GM21528 (cell line): ENCODE data around the gene NUMB.

Experiments
- ATAC-seq: cut with Tn5 transposase; IDR thresholded peaks from one replicate; pipeline ENCODE4 v1.9.1; 2021; ENCODE audit warnings: mild to moderate bottlenecking, moderate library complexity; ENCODE audit not compliant: unreplicated experiment, low FRiP score

Gene NUMB

GRCh38 chr14:73264080-73264884 is 194.1 kb downstream of the NUMB start:
- no peak for ATAC-seq

DNA sequence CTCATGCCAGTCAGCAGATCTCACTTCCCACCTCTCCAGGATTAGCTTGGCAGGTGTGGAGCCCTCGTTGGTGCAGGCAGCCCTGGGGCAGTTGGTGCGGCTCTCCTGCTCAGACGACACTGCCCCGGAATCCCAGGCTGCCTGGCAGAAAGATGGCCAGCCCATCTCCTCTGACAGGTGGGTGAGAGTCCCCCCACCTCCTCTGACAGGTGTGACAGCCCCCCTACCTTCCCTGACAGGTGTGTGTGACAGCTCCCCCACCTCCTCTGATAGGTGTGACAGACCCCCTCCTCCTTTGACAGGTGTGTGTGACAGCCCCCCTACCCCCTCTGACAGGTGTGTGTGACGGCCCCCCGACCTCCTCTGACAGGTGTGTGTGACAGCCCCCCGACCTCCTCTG is 194.7 kb downstream of the NUMB start:
- ATAC-seq = no peak

- no peak for ATAC-seq
Measured at GRCh38 chr14:73262427-73263183, 195.7 kb downstream of the NUMB start.

- no peak for ATAC-seq
Measured at GRCh38 chr14:73261520-73262426, 196.6 kb downstream of the NUMB start.

- ATAC-seq = no peak
Measured at GRCh38 chr14:73261075-73261474, 197.3 kb downstream of the NUMB start.

- ATAC-seq = no peak
Measured at GRCh38 chr14:73260574-73260973, 197.8 kb downstream of the NUMB start.

- ATAC-seq = no peak
Measured at GRCh38 chr14:73259837-73260236, 198.5 kb downstream of the NUMB start.

DNA sequence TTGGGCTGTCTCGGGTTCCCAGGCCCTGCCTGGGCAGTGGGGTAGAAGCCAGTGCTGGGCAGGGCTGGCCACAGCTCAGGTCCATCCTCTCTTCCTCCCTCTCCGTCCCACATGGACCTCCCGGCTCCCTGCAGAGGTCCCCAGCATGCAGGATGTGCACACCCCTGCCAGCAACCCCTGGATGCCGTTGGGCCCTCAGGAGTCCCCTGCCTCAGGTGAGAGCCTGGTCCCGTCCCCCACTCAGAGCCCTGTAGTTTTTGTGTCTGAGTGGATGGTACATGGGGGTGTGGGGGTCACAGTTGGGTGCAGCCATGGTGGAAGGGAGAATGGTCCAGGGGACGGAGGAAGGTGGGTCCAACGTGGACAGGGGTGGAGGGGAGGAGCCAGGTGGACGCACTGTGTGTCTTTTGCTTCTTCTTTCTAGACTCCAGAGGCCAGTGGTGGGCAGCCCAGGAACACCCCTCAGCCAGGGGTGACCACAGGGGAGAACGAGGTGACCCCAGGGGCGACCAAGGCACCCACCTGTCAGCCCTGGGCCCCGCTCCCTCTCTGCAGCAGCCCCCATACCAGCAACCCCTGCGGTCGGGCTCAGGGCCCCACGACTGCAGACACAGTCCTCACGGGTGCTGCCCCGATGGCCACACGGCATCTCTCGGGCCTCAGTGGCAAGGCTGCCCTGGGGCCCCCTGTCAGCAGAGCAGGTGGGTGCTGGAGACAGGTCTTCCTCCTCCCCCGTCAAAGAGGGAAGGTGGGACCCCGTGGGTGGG is 199.3 kb downstream of the NUMB start:
- ATAC-seq = no peak

DNA sequence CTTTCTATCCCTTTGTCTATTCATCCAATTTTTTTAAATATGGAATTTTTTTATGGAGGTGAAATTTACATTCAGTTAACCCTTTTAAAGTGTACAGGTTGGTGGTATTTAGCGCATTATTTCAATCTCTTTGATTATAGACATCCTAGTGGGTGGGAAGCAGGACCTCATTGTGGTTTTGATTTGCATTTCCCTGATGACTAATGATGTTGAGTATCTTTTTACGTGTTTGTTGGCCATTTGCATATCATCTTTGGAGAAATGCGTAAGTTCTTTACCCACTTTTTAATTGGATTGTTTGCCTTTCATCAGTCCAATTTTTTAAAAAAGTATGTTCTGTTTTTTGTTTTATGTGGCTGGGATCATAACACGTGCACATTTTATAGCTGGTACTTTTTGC is 200.3 kb downstream of the NUMB start:
- no peak for ATAC-seq

- no peak for ATAC-seq
Measured at GRCh38 chr14:73255693-73256225, 202.6 kb downstream of the NUMB start.

GRCh38 chr14:73255005-73255400 is 203.3 kb downstream of the NUMB start:
- no peak for ATAC-seq

DNA sequence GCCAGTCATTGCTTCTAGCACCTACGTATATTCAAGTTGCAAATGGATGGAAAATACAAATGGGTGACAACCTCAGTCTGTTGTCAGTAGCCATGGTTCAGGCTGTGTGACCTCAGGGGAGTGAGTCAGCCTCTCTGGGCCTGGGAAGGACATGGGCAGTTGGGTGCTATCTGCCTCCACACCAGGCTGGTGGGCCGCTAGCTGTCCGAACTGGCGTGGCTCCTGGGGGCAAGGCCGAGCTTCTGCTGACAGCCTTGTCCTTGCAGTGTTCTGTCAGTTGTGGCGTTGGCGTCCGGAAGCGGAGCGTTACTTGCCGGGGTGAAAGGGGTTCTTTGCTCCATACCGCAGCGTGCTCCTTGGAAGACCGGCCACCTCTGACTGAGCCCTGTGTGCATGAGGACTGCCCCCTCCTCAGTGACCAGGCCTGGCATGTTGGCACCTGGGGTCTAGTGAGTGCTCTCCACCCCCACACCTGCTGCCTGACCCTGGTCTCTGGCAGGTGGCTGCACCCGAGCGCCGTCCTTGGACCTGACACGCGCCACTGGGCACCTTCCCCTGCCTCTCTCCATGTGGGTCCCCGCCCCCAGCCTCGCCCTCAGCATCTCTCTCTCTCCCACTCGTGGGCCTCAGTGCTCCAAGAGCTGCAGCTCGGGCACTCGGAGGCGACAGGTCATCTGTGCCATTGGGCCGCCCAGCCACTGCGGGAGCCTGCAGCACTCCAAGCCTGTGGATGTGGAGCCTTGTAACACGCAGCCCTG is 203.9 kb downstream of the NUMB start:
- ATAC-seq = no peak

DNA sequence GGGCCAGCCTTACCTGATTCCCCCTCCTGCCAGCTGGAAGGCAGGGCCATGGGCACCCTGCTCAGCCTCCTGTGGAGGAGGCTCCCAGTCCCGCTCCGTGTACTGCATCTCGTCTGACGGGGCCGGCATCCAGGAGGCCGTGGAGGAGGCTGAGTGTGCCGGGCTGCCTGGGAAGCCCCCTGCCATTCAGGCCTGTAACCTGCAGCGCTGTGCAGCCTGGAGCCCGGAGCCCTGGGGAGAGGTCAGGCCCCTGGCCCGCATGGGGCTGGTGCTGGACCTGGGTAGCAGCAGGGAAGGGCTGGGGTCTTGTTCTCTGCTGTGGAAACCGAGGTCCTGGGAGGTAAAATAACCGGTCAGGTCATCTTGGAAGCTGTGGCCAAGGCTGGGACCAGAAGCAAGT is 204.6 kb downstream of the NUMB start:
- ATAC-seq = no peak

DNA sequence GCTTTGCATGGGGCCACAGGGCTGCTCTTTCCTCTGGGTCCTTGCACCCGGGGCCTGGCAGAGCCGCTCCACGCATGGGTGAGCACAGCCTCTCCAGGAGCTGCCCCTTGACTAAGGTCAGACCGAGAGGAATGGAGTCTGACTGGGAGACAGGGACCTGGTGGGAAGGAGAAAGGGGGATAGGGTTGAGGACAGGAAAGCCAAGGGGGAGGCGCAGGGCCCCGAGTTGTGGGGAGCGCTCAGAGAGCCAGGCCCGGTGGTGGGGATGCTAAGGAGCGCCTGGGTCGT is 205.1 kb downstream of the NUMB start:
- ATAC-seq = no peak

DNA sequence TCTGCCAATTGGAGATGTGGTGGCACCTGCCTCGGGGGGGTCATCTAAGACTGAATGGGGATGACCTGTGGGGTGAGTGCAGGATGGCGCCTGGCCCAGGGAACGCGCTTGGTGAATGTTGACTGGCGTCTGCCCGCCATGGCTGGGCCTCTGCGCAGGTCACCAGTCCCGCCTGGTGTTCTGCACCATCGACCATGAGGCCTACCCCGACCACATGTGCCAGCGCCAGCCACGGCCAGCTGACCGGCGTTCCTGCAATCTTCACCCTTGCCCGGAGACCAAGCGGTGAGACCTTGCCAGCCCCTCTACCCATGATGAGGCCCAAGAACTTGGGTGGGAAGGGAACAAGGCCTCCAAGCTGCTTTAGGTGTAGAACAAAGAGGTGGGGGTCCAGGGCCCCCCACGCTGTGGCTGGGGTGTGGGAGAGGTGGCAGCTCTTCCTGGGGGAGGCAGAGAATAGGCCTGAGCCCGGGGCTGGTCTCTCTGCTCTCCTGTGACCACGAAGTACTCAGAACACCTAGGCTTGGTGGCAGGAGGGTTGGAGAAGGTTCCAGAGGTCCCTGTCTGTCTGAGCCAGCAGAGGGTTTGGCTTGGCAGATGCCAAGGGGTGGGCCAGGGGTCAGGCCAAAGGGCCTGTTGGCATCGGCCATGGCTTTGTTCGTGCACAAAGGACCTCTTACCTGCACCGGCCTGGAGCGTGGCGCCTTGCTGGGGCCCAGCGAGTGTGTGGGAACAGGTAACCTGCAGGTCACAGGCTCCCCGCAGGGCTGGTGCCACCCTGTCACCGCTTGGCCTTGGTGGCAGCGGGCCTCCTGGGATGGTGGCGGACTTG is 205.6 kb downstream of the NUMB start:
- ATAC-seq = no peak

DNA sequence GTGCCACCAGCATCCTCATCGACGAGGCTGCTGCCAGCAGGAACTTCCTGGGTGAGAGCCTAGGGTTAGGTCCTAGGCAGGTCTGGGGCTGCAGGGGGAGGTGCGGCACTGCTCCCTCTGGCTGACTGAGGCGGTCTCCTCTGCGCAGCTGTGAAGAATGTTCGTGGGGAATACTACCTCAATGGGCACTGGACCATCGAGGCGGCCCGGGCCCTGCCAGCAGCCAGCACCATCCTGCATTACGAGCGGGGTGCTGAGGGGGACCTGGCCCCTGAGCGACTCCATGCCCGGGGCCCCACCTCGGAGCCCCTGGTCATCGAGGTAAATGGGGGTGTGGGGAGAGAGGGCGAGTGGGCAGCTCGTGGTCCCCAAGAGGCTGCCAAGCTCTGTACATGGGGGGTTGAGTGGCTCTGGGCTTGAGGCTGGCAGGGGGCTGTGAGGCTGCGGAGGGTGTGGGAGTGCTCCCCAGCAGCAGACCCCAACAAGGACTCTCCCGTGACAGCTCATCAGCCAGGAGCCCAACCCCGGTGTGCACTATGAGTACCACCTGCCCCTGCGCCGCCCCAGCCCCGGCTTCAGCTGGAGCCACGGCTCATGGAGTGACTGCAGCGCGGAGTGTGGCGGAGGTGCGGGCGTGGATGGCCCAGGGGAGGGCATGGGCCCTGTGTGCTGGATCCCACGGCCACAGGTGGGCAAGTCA is 206.7 kb downstream of the NUMB start:
- no peak for ATAC-seq

DNA sequence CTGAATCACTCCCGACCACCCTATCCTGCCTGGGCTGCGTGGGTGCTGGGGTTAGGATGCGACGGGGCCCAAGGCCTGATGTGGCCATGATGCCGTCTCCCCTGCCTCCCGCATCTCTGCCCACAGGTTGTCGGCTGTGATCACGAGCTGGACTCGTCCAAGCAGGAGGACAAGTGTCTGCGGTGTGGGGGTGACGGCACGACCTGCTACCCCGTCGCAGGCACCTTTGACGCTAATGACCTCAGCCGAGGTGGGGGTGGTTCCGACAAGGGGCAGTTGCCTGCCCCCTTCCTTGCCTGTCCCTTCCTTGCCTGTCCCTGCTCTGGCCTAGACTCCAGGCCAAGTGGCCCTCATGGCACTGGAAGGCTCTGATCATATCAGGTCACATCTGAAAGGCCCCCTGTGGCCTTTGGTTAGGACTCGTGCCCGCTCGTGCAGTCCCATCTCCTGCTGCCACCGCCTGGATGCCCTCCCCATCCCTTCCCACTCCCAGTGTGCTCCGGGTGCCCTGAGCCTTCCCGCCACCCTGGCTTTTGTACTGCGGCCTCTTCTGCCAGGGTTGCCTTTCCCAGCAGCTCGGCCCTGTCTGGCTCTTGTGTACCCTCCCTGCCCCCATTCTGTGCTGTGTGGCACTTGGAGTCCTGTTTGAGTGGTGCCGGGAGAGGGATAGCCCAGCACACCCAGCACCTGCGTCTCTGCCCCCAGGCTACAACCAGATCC is 207.4 kb downstream of the NUMB start:
- no peak for ATAC-seq
